ENCODE data around the gene YAP1. TPM values are rescaled to one million over a fixed set of nuclear protein-coding genes. Genes with fewer than 3 reads are reported as not detected.
A peak's percentile ranks its signal among the peaks of the same experiment; 100 is the strongest.

YAP1 gene
- total RNA-seq, 1 experiment from 2014 or later = 134 TPM

- no TSS peak for BruUV-seq (replicated peaks)
- Histone ChIP-seq H3K36me3 (ENCODE audit: insufficient read depth, low read length, poor library complexity, severe bottlenecking) (peaks cover 15% of the 10 kb centered on the region), H3K4me1 (ENCODE audit: insufficient read depth, low read length, poor library complexity, severe bottlenecking) (peaks cover 72% of the 10 kb centered on the region), H3K9me3 (ENCODE audit: low read depth, low read length, poor library complexity, severe bottlenecking) (no peaks in the 10 kb centered on the region), H3K4me3 (ENCODE audit: low read depth, low read length, poor library complexity, severe bottlenecking) (no peak overlapping the region), H3K27me3 (replicated peaks; ENCODE audit: insufficient read depth, low read depth, low read length, poor library complexity) (no peaks in the 10 kb centered on the region), H3K27ac (ENCODE audit: low read depth, low read length, poor library complexity, severe bottlenecking) (peak overlapping the region; percentile 32)
- peak; percentile 54 for DNase-seq (ENCODE audit: low spot score)
- TF ChIP-seq EZH2 (IDR thresholded peaks at IDR 0.05; ENCODE audit: borderline replicate concordance, low read depth, low read length, poor library complexity, severe bottlenecking) (no peak), CTCF (conservative IDR thresholded peaks at IDR 0.05; ENCODE audit: low read depth, low read length) (no peak)
- intact Hi-C loops (cut with micrococcal nuclease; ENCODE audit: unreplicated experiment) = loop anchor here (10.0 kb wide), 1 partner anchor 159 kb away; no protein-coding TSS in a partner anchor
- ChIA-PET POLR2A (ENCODE audit: low non-redundant PET) (no interaction called here), CTCF (no interaction called here)
Measured at GRCh38 chr11:102115557-102115956, 5.3 kb downstream of the YAP1 start.

- intact Hi-C loops (cut with micrococcal nuclease; ENCODE audit: unreplicated experiment) = loop anchor here (10.0 kb wide), 1 partner anchor 158 kb away; no protein-coding TSS in a partner anchor
- DNase-seq (ENCODE audit: low spot score) = no peak
- Histone ChIP-seq H3K27me3 (replicated peaks; ENCODE audit: insufficient read depth, low read depth, low read length, poor library complexity) (no peaks in the 10 kb centered on the region), H3K36me3 (ENCODE audit: insufficient read depth, low read length, poor library complexity, severe bottlenecking) (peaks cover 15% of the 10 kb centered on the region), H3K9me3 (ENCODE audit: low read depth, low read length, poor library complexity, severe bottlenecking) (no peaks in the 10 kb centered on the region), H3K27ac (ENCODE audit: low read depth, low read length, poor library complexity, severe bottlenecking) (peak overlapping the region; percentile 75), H3K4me1 (ENCODE audit: insufficient read depth, low read length, poor library complexity, severe bottlenecking) (peaks cover 76% of the 10 kb centered on the region), H3K4me3 (ENCODE audit: low read depth, low read length, poor library complexity, severe bottlenecking) (peak overlapping the region; percentile 23)
- BruUV-seq (replicated peaks) = no TSS peak
- POLR2A ChIA-PET (ENCODE audit: low non-redundant PET) = no interaction called here
- TF ChIP-seq CTCF (conservative IDR thresholded peaks at IDR 0.05; ENCODE audit: low read depth, low read length) (no peak), EZH2 (IDR thresholded peaks at IDR 0.05; ENCODE audit: borderline replicate concordance, low read depth, low read length, poor library complexity, severe bottlenecking) (no peak)
- CTCF ChIA-PET = no interaction called here
Measured at GRCh38 chr11:102116453-102117205, 6.4 kb downstream of the YAP1 start.

GRCh38 chr11:102117472-102118113 lies 7.3 kb downstream of the YAP1 start:
- Histone ChIP-seq H3K27me3 (replicated peaks; ENCODE audit: insufficient read depth, low read depth, low read length, poor library complexity) (no peaks in the 10 kb centered on the region), H3K27ac (ENCODE audit: low read depth, low read length, poor library complexity, severe bottlenecking) (peak overlapping the region; percentile 75), H3K9me3 (ENCODE audit: low read depth, low read length, poor library complexity, severe bottlenecking) (no peaks in the 10 kb centered on the region), H3K36me3 (ENCODE audit: insufficient read depth, low read length, poor library complexity, severe bottlenecking) (peaks cover 15% of the 10 kb centered on the region), H3K4me3 (ENCODE audit: low read depth, low read length, poor library complexity, severe bottlenecking) (peak overlapping the region; percentile 23), H3K4me1 (ENCODE audit: insufficient read depth, low read length, poor library complexity, severe bottlenecking) (peaks cover 76% of the 10 kb centered on the region)
- TF ChIP-seq EZH2 (IDR thresholded peaks at IDR 0.05; ENCODE audit: borderline replicate concordance, low read depth, low read length, poor library complexity, severe bottlenecking) (no peak), CTCF (conservative IDR thresholded peaks at IDR 0.05; ENCODE audit: low read depth, low read length) (no peak)
- ChIA-PET POLR2A (ENCODE audit: low non-redundant PET) (interaction anchor here (0.7 to 0.8 kb wide), 2 partner anchors 24 to 70 kb away, joined by 3 to 4 read pairs; no protein-coding TSS in a partner anchor), CTCF (no interaction called here)
- peak; percentile 86 for DNase-seq (ENCODE audit: low spot score)
- intact Hi-C loops (cut with micrococcal nuclease; ENCODE audit: unreplicated experiment) = loop anchor here (10.0 kb wide), 1 partner anchor 157 kb away; no protein-coding TSS in a partner anchor
- no TSS peak for BruUV-seq (replicated peaks)
